Activated CD8-positive, alpha-beta T cell treated with anti-CD3 and anti-CD28 coated beads, Interleukin-2, amount 10 ng/mL, durations not matched to agents 7 days and 5 days (primary cell): ENCODE data around the gene U2AF2. TPM values are rescaled to one million over a fixed set of nuclear protein-coding genes. Genes with fewer than 3 reads are reported as not detected.

ENCODE experiments used
- ATAC-seq: fragments of 150-1000 bp; cut with Tn5 transposase; one replicate; pipeline ENCODE4 v1.10.0; 2021; ENCODE audit warnings: moderate library complexity
- CTCF ChIA-PET: fragments of 350-600 bp; sonication (Branson Sonifier 250); formaldehyde crosslinking; loops from one replicate; lab custom pipeline; 2021; ENCODE audit warnings: antibody characterized with exemption; lab: Charles Lee
- POLR2A ChIA-PET: fragments of 350-600 bp; sonication (Branson Sonifier 250); formaldehyde crosslinking; loops from one replicate; lab custom pipeline; 2021; ENCODE audit warnings: antibody characterized with exemption; lab: Charles Lee
- DNase-seq: peaks from one replicate; pipeline ENCODE4 v3.0.0-alpha.2; 2020
- H3K27ac Mint-ChIP-seq: one replicate; pipeline ENCODE4 v1.8.0; 2021; ENCODE audit warnings: mild to moderate bottlenecking, mixed read lengths
- H3K27me3 Mint-ChIP-seq: one replicate; pipeline ENCODE4 v1.8.0; 2021; ENCODE audit warnings: low read depth, mixed read lengths
- H3K36me3 Mint-ChIP-seq: one replicate; pipeline ENCODE4 v1.8.0; 2021; ENCODE audit warnings: low read depth, mixed read lengths
- H3K4me1 Mint-ChIP-seq: one replicate; pipeline ENCODE4 v1.8.0; 2021; ENCODE audit warnings: low read depth, mixed read lengths
- H3K4me3 Mint-ChIP-seq: one replicate; pipeline ENCODE4 v1.8.0; 2021; ENCODE audit warnings: mild to moderate bottlenecking, mixed read lengths
- H3K9me3 Mint-ChIP-seq: one replicate; pipeline ENCODE4 v1.8.0; 2022; ENCODE audit warnings: mixed read lengths; ENCODE audit not compliant: insufficient read depth
- total RNA-seq, 2 experiments: library from RNA; stranded (reverse); gene quantifications; one replicate each; pipeline ENCODE4 v1.2.3, GENCODE V29; 2021

U2AF2 gene
- total RNA-seq, 2 experiments from 2014 or later: 296 to 321 TPM

- H3K36me3 Mint-ChIP-seq: peaks cover 44% of the 10 kb centered on the region
- peaks cover 6% of the 10 kb centered on the region for H3K4me1 Mint-ChIP-seq
- no peaks in the 10 kb centered on the region for H3K9me3 Mint-ChIP-seq
- DNase-seq: no peak
- no peaks in the 10 kb centered on the region for H3K27me3 Mint-ChIP-seq
- ChIA-PET POLR2A (no interaction called here), CTCF (no interaction called here)
- no peak overlapping the region for H3K4me3 Mint-ChIP-seq
- H3K27ac Mint-ChIP-seq: no peak overlapping the region
- no peak for ATAC-seq
Measured at GRCh38 chr19:55613930-55614710, 40.7 kb upstream of the U2AF2 start.

- Mint-ChIP-seq H3K36me3 (peaks cover 43% of the 10 kb centered on the region), H3K4me1 (peaks cover 9% of the 10 kb centered on the region), H3K9me3 (no peaks in the 10 kb centered on the region), H3K27me3 (no peaks in the 10 kb centered on the region), H3K27ac (no peak overlapping the region), H3K4me3 (no peak overlapping the region)
- ChIA-PET CTCF (no interaction called here), POLR2A (no interaction called here)
- no peak for DNase-seq
- no peak for ATAC-seq
Measured at GRCh38 chr19:55614711-55615542, 39.9 kb upstream of the U2AF2 start.

GRCh38 chr19:55615543-55616394, 39.1 kb upstream of the U2AF2 start:
- Mint-ChIP-seq H3K4me1 (peaks cover 17% of the 10 kb centered on the region), H3K27ac (no peak overlapping the region), H3K36me3 (peaks cover 43% of the 10 kb centered on the region), H3K27me3 (no peaks in the 10 kb centered on the region), H3K4me3 (no peak overlapping the region), H3K9me3 (no peaks in the 10 kb centered on the region)
- POLR2A ChIA-PET: no interaction called here
- ATAC-seq (no peak), DNase-seq (no peak)
- CTCF ChIA-PET: no interaction called here

DNA sequence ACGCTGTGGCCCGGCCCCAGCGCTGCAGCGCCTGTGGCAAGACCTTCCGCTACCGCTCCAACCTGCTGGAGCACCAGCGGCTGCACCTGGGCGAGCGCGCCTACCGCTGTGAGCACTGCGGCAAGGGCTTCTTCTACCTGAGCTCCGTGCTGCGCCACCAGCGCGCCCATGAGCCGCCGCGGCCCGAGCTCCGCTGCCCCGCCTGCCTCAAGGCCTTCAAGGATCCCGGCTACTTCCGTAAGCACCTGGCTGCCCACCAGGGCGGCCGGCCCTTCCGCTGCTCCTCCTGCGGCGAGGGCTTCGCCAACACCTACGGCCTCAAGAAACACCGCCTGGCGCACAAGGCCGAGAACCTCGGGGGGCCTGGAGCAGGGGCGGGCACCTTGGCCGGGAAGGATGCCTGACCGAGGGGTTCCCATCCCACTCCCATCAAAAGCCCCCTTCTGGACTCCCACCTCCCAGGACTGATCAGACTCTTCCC, 38.4 kb upstream of the U2AF2 start:
- DNase-seq (no peak), ATAC-seq (no peak)
- Mint-ChIP-seq H3K4me3 (no peak overlapping the region), H3K27me3 (no peaks in the 10 kb centered on the region), H3K4me1 (peaks cover 23% of the 10 kb centered on the region), H3K27ac (no peak overlapping the region), H3K9me3 (no peaks in the 10 kb centered on the region), H3K36me3 (peaks cover 44% of the 10 kb centered on the region)
- CTCF ChIA-PET: no interaction called here
- POLR2A ChIA-PET: no interaction called here

DNA sequence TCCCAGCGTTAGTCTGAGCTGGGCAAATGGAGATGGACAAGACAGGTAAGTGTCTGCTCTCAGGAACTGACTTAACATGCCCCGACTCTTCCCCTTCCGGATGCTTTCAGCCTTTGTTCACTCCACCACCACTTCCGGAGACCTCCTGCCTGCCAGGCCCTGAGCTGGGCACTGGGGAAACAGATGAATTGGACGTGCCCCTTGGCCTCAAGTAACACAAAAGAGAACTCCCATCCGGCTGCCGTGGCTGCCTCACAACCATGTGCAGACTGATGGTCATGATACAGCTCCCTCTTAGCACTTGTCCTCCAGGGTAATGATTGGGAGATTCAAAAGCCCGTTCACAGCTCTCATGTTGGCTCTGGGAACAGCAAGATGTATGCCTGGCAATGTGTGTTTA, 37.4 kb upstream of the U2AF2 start:
- CTCF ChIA-PET: interaction anchor here (1.2 to 1.8 kb wide), 2 partner anchors 15 to 113 kb away, joined by 5 to 6 read pairs; no protein-coding TSS in a partner anchor
- ATAC-seq (no peak), DNase-seq (no peak)
- H3K9me3 Mint-ChIP-seq: no peaks in the 10 kb centered on the region
- no peak overlapping the region for H3K27ac Mint-ChIP-seq
- H3K4me3 Mint-ChIP-seq: peak overlapping the region; percentile 15
- H3K27me3 Mint-ChIP-seq: no peaks in the 10 kb centered on the region
- POLR2A ChIA-PET: interaction anchor here (0.8 to 1.7 kb wide), 2 partner anchors 11 to 18 kb away, joined by 3 to 7 read pairs; partner anchors contain the start of genes FIZ1 and ZNF865
- H3K4me1 Mint-ChIP-seq: peaks cover 22% of the 10 kb centered on the region
- H3K36me3 Mint-ChIP-seq: peaks cover 42% of the 10 kb centered on the region

DNA sequence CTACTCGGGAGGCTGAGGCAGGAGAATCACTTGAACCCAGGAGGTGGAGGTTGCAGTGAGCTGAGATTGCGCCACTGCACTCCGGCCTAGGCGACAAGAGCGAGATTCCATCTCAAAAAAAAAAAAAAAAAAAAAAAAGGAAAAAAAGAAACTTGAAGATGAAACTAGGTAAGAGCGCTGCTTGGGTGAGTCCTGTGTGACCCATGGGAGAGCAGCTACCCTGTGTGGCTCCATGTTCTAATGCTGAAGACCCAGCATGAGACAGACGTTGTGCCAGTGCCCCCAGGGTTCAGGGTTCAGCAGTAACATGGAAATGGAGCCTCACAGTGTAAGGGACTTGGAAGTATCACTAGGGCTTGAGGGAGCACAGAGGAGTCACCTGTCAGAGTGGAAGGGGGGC, 36.4 kb upstream of the U2AF2 start:
- H3K9me3 Mint-ChIP-seq: no peaks in the 10 kb centered on the region
- CTCF ChIA-PET: interaction anchor here (1.2 to 3.9 kb wide), 6 partner anchors 12 to 115 kb away, joined by 3 to 17 read pairs (median 6); partner anchors contain the start of gene ZNF865
- H3K4me1 Mint-ChIP-seq: peaks cover 25% of the 10 kb centered on the region
- H3K36me3 Mint-ChIP-seq: peaks cover 34% of the 10 kb centered on the region
- no peak overlapping the region for H3K27ac Mint-ChIP-seq
- H3K4me3 Mint-ChIP-seq: no peak overlapping the region
- no peak for DNase-seq
- no peak for ATAC-seq
- POLR2A ChIA-PET: interaction anchor here (1.7 kb wide), 1 partner anchor 12 kb away, joined by 7 read pairs; the partner anchor contains the start of gene ZNF865
- no peaks in the 10 kb centered on the region for H3K27me3 Mint-ChIP-seq

GRCh38 chr19:55619286-55619685, 35.5 kb upstream of the U2AF2 start:
- Mint-ChIP-seq H3K27me3 (no peaks in the 10 kb centered on the region), H3K9me3 (peaks cover 4% of the 10 kb centered on the region), H3K27ac (no peak overlapping the region), H3K36me3 (peaks cover 36% of the 10 kb centered on the region), H3K4me3 (no peak overlapping the region), H3K4me1 (peaks cover 32% of the 10 kb centered on the region)
- no peak for ATAC-seq
- ChIA-PET POLR2A (interaction anchor here (2.1 kb wide), 1 partner anchor 13 kb away, joined by 7 read pairs; the partner anchor contains the start of gene ZNF865), CTCF (interaction anchor here (1.3 to 3.9 kb wide), 5 partner anchors 12 to 116 kb away, joined by 3 to 17 read pairs (median 6); partner anchors contain the start of gene ZNF865)
- no peak for DNase-seq

- ChIA-PET CTCF (interaction anchor here (0.9 to 3.9 kb wide), 4 partner anchors 11 to 117 kb away, joined by 3 to 17 read pairs (median 8); partner anchors contain the start of gene ZNF865), POLR2A (interaction anchor here (2.1 kb wide), 1 partner anchor 15 kb away, joined by 7 read pairs; the partner anchor contains the start of gene ZNF865)
- no peaks in the 10 kb centered on the region for H3K27me3 Mint-ChIP-seq
- peak overlapping the region; percentile 68 for H3K27ac Mint-ChIP-seq
- H3K9me3 Mint-ChIP-seq: peaks cover 4% of the 10 kb centered on the region
- peaks cover 40% of the 10 kb centered on the region for H3K4me1 Mint-ChIP-seq
- DNase-seq: peak; percentile 49
- no peak overlapping the region for H3K4me3 Mint-ChIP-seq
- ATAC-seq: no peak
- H3K36me3 Mint-ChIP-seq: peaks cover 34% of the 10 kb centered on the region
Measured at GRCh38 chr19:55620410-55621204, 34.2 kb upstream of the U2AF2 start.

GRCh38 chr19:55621205-55621672, 33.6 kb upstream of the U2AF2 start:
- ChIA-PET POLR2A (no interaction called here), CTCF (interaction anchor here (3.2 to 7.1 kb wide), 3 partner anchors 10 to 16 kb away, joined by 13 to 59 read pairs (median 17); partner anchors contain the start of gene ZNF865)
- DNase-seq (no peak), ATAC-seq (no peak)
- H3K27me3 Mint-ChIP-seq: no peaks in the 10 kb centered on the region
- H3K9me3 Mint-ChIP-seq: peaks cover 4% of the 10 kb centered on the region
- H3K4me3 Mint-ChIP-seq: no peak overlapping the region
- H3K36me3 Mint-ChIP-seq: peaks cover 34% of the 10 kb centered on the region
- H3K4me1 Mint-ChIP-seq: peaks cover 45% of the 10 kb centered on the region
- H3K27ac Mint-ChIP-seq: peak overlapping the region; percentile 68

- no peak for ATAC-seq
- H3K27ac Mint-ChIP-seq: no peak overlapping the region
- peaks cover 30% of the 10 kb centered on the region for H3K36me3 Mint-ChIP-seq
- peaks cover under 1% of the 10 kb centered on the region for H3K27me3 Mint-ChIP-seq
- H3K4me3 Mint-ChIP-seq: no peak overlapping the region
- H3K4me1 Mint-ChIP-seq: peaks cover 50% of the 10 kb centered on the region
- CTCF ChIA-PET: interaction anchor here (3.9 to 7.1 kb wide), 2 partner anchors 10 to 16 kb away, joined by 13 to 59 read pairs; partner anchors contain the start of gene ZNF865
- POLR2A ChIA-PET: no interaction called here
- DNase-seq: no peak
- peaks cover 4% of the 10 kb centered on the region for H3K9me3 Mint-ChIP-seq
Measured at GRCh38 chr19:55621673-55622231, 33.1 kb upstream of the U2AF2 start.
